ENCODE results near the gene RBM18.

Gene RBM18

GRCh38 chr9:122264360-122265148 is at the start of gene RBM18, which contains the start of gene MRRF:
Gene RBM18, minus strand, starts transcription at chr9:122264840. Its CDS starts 3,348 bp downstream, at chr9:122261492.
Gene MRRF, plus strand, starts transcription at chr9:122264882. Its CDS starts 6,010 bp downstream, at chr9:122270892.
- peak; percentile 80 to 96 (median 93) for DNase-seq

- DNase-seq: peak in 1 of 3 experiments; percentile 39
Measured at GRCh38 chr9:122314165-122314564, 49.5 kb upstream of the RBM18 start.

- no peak for DNase-seq
Measured at GRCh38 chr9:122309861-122310260, 45.2 kb upstream of the RBM18 start.

GRCh38 chr9:122307925-122308324 is 43.3 kb upstream of the RBM18 start:
- DNase-seq: no peak

GRCh38 chr9:122307061-122307460 is 42.4 kb upstream of the RBM18 start:
- no peak for DNase-seq

GRCh38 chr9:122302237-122303093 is 37.8 kb upstream of the RBM18 start:
- DNase-seq: no peak

GRCh38 chr9:122297512-122297911 is 32.9 kb upstream of the RBM18 start:
- DNase-seq: no peak

GRCh38 chr9:122294531-122294930 is 29.9 kb upstream of the RBM18 start:
- DNase-seq: no peak

- DNase-seq: no peak
Measured at GRCh38 chr9:122291458-122291857, 26.8 kb upstream of the RBM18 start.

- no peak for DNase-seq
Measured at GRCh38 chr9:122287214-122287720, 22.6 kb upstream of the RBM18 start.

GRCh38 chr9:122286764-122287163 is 22.1 kb upstream of the RBM18 start:
- no peak for DNase-seq

GRCh38 chr9:122281368-122281767 is 16.7 kb upstream of the RBM18 start:
- peak in 1 of 3 experiments; percentile 37 for DNase-seq

GRCh38 chr9:122277285-122277897 is 12.8 kb upstream of the RBM18 start:
- DNase-seq: no peak

GRCh38 chr9:122276096-122276495 is 11.5 kb upstream of the RBM18 start:
- DNase-seq: no peak

- DNase-seq: no peak
Measured at GRCh38 chr9:122274055-122274454, 9.4 kb upstream of the RBM18 start.

GRCh38 chr9:122268041-122268814 is 3.6 kb upstream of the RBM18 start:
- DNase-seq: no peak

- DNase-seq: no peak
Measured at GRCh38 chr9:122265149-122265915, 692 bp upstream of the RBM18 start.

GRCh38 chr9:122263699-122264349 is 816 bp downstream of the RBM18 start:
- DNase-seq: no peak

GRCh38 chr9:122262073-122262472 is 2.6 kb downstream of the RBM18 start:
- no peak for DNase-seq

- DNase-seq: peak in 1 of 3 experiments; percentile 93
Measured at GRCh38 chr9:122261469-122261881, 3.2 kb downstream of the RBM18 start.

GRCh38 chr9:122258886-122259415 is 5.7 kb downstream of the RBM18 start:
- DNase-seq: no peak

All from NCI-H1417 (cell line).